Renal cortex interstitium (tissue), 11 donors: ENCODE measurements around the gene TMC5. TPM values are rescaled to one million over a fixed set of nuclear protein-coding genes. Genes with fewer than 3 reads are reported as not detected.

Experiments
- DNase-seq, 11 donors: peaks; one replicate each; pipeline ENCODE4 v3.0.0-alpha.2; 2013; ENCODE audit warnings: low read depth in 9 of 11, low spot score in 4 of 11; ENCODE audit errors: extremely low read depth in 1 of 11
- polyA plus RNA-seq, 3 donors: library from polyadenylated mRNA; unstranded; fragments of 120-200 nt; gene quantifications; one replicate each; pipeline ENCODE4 v1.2.1, GENCODE V29; 2013; ENCODE audit not compliant: insufficient read length in 3 of 3

TMC5 gene
- polyA plus RNA-seq, 3 donors, result 0.23 to 0.70 (median 0.62) TPM

GRCh38 chr16:19446300-19446846, 28.7 kb downstream of the TMC5 start:
- no peak for DNase-seq

GRCh38 chr16:19446886-19447285, 29.2 kb downstream of the TMC5 start:
- DNase-seq, result no peak

GRCh38 chr16:19450186-19450585, 32.5 kb downstream of the TMC5 start:
- DNase-seq, result no peak

DNA sequence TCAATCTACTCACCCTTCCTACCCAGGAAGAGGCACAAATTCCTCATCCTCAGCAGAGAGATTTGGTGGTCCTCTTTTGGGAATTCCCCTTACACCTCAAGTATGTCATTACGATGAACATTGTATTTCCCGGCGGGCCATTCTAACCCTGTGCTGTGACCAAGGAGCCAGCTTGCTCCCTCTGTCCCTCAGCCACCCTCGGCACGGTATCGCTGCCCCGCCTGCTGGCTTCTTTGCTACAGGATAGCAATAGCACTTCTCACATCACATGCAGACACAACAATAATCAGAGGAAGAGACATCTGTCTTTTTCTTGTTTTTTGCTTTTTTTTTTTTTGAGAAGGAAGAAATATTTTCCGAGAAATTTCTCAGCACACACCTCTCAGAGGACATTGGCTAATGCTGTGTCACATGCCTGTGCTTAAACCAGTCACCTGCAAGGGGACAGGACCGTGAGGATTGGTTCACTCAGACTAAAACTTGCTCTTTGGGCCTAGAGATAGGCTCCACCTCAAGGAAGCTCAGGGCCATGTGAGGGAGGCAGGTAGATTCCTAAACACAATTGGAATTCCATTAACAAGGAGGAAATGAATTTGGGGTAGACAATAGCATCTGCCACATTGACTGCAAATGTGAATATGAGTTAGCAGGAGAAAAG, 41.2 kb downstream of the TMC5 start:
- DNase-seq, result no peak

DNA sequence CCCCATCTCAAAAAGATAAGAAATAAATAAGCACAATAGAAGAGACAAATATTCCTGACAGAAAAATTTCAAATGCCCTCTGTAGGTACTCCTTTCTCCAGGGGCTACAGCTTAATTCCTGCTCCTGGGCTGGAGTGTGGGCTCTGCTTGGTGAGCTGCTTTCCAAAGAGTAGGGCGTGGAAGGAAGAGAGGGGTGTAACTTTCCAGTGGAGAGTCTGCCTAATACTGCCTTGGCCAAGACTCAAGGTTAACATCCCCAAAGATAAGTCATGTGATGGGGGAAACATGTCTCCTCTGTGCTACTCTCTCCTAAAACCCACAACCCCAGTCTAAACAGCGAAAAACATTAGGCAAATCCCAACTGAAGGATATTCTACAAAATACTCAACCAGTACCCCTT, 42.7 kb downstream of the TMC5 start:
- DNase-seq, result no peak

DNA sequence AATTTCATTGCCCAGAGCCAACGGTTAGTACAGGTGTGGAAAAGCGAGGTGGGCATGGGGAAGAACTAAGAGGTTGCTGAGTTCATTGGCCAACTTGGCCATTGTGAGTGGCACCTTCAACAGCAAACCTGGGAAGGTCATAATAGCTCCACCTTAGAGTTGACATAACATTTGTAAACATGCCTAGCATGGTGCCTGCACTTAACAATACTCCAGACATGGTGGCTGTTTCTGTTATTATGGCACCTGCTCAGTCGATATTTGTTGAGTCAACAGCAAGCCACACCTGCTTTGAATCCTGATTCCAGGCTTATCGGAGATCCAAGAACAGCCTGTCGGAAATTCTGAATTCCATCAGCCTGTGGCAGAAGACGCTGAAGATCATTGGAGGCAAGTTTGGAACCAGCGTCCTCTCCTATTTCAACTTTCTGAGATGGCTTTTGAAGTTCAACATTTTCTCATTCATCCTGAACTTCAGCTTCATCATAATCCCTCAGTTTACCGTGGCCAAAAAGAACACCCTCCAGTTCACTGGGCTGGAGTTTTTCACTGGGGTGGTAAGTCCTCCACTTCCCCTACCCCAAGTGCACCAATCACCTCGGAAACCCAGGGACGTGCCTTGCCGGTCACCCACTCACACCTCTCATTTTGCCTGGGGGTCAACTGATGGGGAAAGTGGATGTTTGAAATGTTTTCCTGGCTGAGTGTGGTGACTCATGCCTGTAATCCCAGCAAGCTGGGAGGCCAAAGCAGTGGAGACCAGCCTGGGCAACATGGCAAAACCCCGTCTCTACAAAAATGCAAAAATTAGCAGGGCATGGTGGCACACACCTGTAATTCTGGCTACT, 46.0 kb downstream of the TMC5 start:
- DNase-seq, result no peak

GRCh38 chr16:19468300-19468699, 50.6 kb downstream of the TMC5 start:
- DNase-seq, result no peak

DNA sequence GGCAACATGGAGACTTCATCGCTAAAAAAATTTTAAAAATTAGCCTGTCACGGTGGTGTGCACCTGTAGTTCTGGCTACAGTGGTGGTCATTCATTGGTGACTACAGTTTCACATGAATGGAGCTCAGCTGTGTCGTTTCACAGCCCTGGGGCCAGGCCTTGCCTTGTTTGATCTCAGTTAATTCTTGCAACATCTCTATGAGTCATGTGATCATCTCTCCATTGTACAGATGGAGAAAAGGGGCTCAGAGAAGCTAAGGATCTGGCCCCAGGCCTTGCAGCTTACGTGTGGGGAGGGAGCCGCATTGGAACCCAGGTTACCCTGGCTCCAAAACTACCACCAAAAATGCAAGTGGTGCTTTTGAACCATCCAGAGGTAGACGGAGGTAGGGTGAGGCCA, 54.8 kb downstream of the TMC5 start:
- DNase-seq, result no peak

DNA sequence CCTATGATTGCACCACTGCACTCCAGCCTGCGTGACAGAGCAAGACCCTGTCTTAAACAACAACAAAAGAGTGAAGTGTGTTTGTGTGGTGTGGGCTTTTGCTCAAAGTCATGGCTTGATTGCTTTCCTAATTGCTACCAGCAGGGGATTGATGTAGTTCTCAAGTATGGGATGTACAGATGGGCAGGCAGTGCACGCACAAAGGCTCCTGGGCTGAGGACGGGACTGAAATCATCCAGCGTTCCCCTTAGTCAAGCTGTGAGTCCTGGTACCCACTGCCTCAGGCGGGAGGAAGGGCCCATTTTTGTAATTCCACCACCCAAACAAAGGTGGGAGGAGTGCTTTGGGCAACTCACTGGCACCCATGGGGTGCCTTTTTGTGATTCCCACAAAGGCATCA, 56.9 kb downstream of the TMC5 start:
- DNase-seq, result no peak

GRCh38 chr16:19478505-19478904, 60.8 kb downstream of the TMC5 start:
- DNase-seq, result no peak

- no peak for DNase-seq
These were observed 61.6 kb downstream of the TMC5 start for GRCh38 chr16:19479302-19479721.

GRCh38 chr16:19481296-19481695, 63.6 kb downstream of the TMC5 start:
- DNase-seq, result no peak

GRCh38 chr16:19481769-19482168, 64.1 kb downstream of the TMC5 start:
- DNase-seq, result no peak

GRCh38 chr16:19482291-19482690, 64.6 kb downstream of the TMC5 start:
- no peak for DNase-seq

DNA sequence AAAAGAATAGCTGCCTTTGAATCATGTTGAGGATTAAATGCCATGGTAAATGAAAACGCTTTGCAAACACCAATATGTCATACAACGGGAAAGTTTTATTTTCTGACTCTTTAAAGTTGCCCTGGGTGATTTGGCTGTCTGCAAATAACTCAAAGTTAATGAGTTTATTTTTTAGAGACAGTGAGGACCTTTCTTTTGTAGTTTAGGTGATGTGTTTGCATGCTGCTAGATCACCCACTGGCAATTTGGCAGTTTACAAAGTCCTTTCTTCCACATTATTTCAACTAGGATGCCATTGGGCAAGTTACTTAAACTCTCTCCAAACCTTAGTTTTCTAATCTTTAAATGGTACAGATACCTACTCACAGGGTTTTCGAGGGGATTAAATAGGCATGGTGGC, 66.4 kb downstream of the TMC5 start:
- DNase-seq, result no peak

DNA sequence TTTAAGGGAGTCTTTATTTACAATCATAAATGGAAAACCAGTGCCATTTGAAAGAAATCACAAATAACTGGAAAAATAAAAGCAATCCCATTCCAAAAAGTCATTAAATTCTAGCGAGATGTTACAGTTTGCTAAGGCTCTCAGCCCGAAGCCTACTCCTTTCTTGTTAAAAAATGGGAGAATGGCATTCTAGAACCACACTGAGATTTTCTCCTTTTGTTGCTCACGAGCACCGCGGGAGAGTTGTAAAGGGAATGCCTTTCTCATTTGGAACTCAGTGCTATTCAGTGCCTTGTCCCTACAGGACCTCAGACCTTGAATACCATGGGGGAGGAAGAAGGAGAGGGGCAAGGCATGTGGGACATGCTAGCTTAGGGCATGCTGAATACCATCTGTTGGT, 67.9 kb downstream of the TMC5 start:
- no peak for DNase-seq

DNA sequence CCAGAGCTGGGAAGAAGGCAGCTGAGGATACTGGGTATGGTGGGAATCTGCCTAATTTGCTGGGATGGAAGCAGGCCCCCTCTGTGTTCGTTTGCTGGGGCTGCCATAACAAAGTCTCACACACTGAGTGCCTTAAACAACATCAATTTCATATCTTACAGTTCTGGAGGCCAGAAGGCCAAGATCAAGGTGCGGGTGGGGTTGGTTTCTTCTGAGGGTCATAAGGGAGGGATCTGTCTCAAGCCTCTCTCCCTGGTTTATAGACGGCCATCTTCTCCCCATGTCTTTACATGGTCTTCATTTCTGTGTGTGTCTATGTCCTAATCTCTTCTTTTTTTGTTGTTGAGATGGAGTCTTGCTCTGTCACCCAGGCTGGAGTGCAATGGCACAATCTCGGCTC, 68.4 kb downstream of the TMC5 start:
- DNase-seq, result no peak

DNA sequence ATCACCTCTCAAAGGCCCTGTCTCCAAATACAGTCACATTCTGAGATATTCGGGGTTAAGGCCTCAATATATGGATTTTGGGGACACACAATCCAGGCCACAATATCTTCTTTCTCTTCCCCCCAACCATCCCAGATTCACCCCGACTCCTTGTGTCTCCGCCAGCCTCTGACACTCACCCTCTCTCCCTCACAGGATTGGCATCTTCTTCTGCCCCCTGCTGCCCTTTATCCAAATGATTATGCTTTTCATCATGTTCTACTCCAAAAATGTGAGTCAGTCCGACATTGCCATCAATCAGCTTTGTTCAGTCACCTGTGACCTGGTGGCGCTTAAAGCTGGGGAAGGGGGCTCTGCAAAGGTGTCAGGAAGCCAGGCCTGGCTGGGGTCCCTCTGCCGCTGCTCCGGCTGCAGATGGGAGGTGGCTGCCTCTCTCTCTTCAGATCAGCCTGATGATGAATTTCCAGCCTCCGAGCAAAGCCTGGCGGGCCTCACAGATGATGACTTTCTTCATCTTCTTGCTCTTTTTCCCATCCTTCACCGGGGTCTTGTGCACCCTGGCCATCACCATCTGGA, 69.2 kb downstream of the TMC5 start:
- no peak for DNase-seq

DNA sequence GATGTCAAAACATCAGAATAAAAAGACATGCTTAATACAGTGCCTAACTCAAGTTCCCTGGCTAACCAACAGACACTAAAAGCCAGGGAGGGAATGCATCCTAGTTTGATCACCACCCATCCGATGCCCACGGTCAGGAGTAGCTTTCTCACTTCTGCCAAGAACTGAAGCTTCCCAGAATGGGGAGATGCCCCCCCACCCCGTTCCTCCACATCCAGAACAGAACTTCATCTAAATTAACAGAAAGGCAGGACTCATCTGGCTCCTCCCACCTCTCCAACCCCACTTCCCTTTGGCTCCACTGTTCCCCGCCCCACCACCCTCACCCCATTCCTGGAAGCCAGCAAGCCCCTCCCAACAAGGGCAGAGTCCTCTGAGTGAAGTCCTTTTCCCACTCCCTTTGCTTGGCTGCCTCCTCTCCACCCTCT, 70.5 kb downstream of the TMC5 start:
- DNase-seq, result no peak

GRCh38 chr16:19490619-19491018, 72.9 kb downstream of the TMC5 start:
- no peak for DNase-seq
